ENCODE measurements around the gene OR2B3.
"Not testable (repeated sequence)": the region's sequence is repeated elsewhere in the genome, so short reads cannot be mapped to it uniquely, and the experiment has no call there.

The OR2B3 gene

GRCh38 chr6:29087213-29087612, at the start of gene OR2B3:
TSS of gene OR2B3 (minus strand) at chr6:29087313. CDS start at chr6:29087248, 65 bp downstream.
- DNase-seq = no peak

- DNase-seq = no peak
These were observed 44.6 kb upstream of the OR2B3 start for GRCh38 chr6:29131691-29132090.

- DNase-seq = no peak
These were observed 43.5 kb upstream of the OR2B3 start for GRCh38 chr6:29130644-29131043.

- no peak for DNase-seq
These were observed 42.4 kb upstream of the OR2B3 start for GRCh38 chr6:29129326-29130012.

- not testable (repeated sequence) for DNase-seq
These were observed 27.9 kb upstream of the OR2B3 start for GRCh38 chr6:29114964-29115363.

GRCh38 chr6:29112135-29112534, 25.0 kb upstream of the OR2B3 start:
- DNase-seq = no peak

- DNase-seq = no peak
These were observed 20.6 kb upstream of the OR2B3 start, which contains the start of gene OR2J3 for GRCh38 chr6:29107758-29108157. TSS of gene OR2J3 (plus strand) at chr6:29108058. CDS start at chr6:29111891, 3,833 bp downstream.

GRCh38 chr6:29099190-29099589, 12.1 kb upstream of the OR2B3 start, which contains the start of gene OR2J1:
TSS of gene OR2J1 (plus strand) at chr6:29099490. CDS start at chr6:29100943, 1,453 bp downstream.
- DNase-seq = no peak

GRCh38 chr6:29097803-29098202, 10.7 kb upstream of the OR2B3 start:
- DNase-seq = no peak

GRCh38 chr6:29092957-29093356, 5.8 kb upstream of the OR2B3 start:
- DNase-seq = no peak

- DNase-seq = no peak
These were observed 4.7 kb downstream of the OR2B3 start for GRCh38 chr6:29082457-29082856.

- no peak for DNase-seq
These were observed 5.8 kb downstream of the OR2B3 start for GRCh38 chr6:29081312-29081711.

- no peak for DNase-seq
These were observed 7.9 kb downstream of the OR2B3 start for GRCh38 chr6:29079203-29079602.

- no peak for DNase-seq
These were observed 15.0 kb downstream of the OR2B3 start for GRCh38 chr6:29071831-29072723.

- no peak for DNase-seq
These were observed 35.4 kb downstream of the OR2B3 start for GRCh38 chr6:29051680-29052079.

- no peak for DNase-seq
These were observed 42.0 kb downstream of the OR2B3 start, which contains the start of gene OR2W1 for GRCh38 chr6:29045075-29045474. TSS of gene OR2W1 (minus strand) at chr6:29045175. CDS start at chr6:29045175, 0 bp downstream.

All from activated effector memory CD4-positive, alpha-beta T cell treated with Interleukin-2 at 50 U/mL for 16 hours (primary cell).